NCI-H446 treated with DMSO at 0.1 percent for 48 hours (cell line): ENCODE data around the gene TMEM139.

Experiments
- DNase-seq: peaks from one replicate; lab custom pipeline; 2025; lab: John Stamatoyannopoulos, UW

Gene TMEM139

GRCh38 chr7:143323653-143324052, 38.9 kb downstream of the TMEM139 start:
- DNase-seq, result no peak

DNA sequence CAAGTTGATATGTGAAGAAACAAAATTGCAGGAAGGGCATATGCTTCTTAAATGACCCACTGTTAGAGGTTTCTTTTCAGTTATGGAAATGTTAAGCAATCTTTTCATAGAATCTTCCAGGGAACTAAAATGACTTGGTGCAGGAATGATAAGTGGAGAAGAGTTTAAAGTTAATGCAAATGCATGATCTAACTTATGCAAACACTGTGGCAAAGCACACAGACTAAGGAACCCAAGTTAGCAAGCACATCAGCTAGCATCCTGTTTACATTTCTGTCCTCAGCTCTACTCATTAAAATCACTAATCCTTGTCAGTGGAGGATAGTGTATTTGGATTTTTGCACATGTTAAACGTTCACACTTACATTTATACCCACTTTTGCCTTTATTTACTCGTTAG, 40.5 kb downstream of the TMEM139 start:
- DNase-seq, result no peak

DNA sequence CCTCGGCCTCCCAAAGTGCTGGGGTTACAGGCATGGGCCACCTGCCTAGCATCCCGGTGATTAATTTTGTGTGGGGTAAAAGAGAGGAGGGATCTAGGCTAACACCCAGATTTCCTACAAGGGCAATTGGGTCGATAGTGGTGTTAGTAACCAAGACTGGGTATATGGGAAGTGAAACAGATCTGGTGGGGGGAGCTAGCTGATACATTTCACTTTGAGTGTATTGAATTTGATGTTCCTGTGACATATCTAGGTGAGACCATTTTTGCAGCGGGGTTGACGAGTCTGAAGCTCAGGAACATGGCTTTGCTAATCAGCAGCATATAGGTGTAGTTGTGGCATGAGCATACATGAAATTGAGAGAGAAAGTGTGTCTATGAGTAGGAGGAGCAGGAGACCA, 43.1 kb downstream of the TMEM139 start:
- DNase-seq, result no peak

GRCh38 chr7:143329471-143330170, 44.9 kb downstream of the TMEM139 start:
- DNase-seq, result no peak

- DNase-seq, result no peak
Observed at GRCh38 chr7:143331179-143331801, 46.5 kb downstream of the TMEM139 start.

GRCh38 chr7:143334244-143334643, 49.5 kb downstream of the TMEM139 start:
- no peak for DNase-seq

- no peak for DNase-seq
Observed at GRCh38 chr7:143337216-143337615, 52.5 kb downstream of the TMEM139 start.
